HCT116 (cell line): ENCODE data around the gene COL5A2.

Experiments used
- POLR2AphosphoS5 ChIP-seq: IDR thresholded peaks from 2 replicates; pipeline ENCODE4 v1.6.1; 2011; ENCODE audit warnings: mild to moderate bottlenecking, low read depth, low read length, moderate library complexity
- TF ChIP-seq, protein P1 (sequence below): IDR thresholded peaks from 2 replicates; pipeline ENCODE4 v1.6.1; 2011; ENCODE audit warnings: mild to moderate bottlenecking, low read length, moderate library complexity; ENCODE audit not compliant: insufficient replicate concordance; ENCODE audit errors: extremely low read depth

DNA sequence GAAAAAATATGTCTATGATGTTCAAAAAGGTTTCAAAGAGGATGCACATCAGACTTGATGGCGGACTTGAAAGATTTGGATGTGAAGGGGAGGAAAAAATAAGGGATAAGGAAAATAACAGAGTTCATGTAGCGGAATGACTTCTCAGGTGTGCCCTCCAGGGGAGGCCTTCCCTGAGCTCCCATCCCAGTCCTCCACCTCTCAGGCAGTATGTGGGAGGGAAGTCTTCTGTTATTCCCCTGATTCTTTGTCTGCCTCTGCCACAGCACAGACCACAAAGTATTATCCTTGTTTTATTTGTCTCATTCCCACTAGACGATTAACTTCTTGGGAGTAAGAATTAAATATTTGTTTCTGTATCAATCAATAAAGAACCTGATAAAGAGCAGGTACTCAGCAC, 17.7 kb downstream of the COL5A2 start:
- TF ChIP-seq, protein P1, sequence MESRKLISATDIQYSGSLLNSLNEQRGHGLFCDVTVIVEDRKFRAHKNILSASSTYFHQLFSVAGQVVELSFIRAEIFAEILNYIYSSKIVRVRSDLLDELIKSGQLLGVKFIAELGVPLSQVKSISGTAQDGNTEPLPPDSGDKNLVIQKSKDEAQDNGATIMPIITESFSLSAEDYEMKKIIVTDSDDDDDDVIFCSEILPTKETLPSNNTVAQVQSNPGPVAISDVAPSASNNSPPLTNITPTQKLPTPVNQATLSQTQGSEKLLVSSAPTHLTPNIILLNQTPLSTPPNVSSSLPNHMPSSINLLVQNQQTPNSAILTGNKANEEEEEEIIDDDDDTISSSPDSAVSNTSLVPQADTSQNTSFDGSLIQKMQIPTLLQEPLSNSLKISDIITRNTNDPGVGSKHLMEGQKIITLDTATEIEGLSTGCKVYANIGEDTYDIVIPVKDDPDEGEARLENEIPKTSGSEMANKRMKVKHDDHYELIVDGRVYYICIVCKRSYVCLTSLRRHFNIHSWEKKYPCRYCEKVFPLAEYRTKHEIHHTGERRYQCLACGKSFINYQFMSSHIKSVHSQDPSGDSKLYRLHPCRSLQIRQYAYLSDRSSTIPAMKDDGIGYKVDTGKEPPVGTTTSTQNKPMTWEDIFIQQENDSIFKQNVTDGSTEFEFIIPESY: no peak
- no peak for TF ChIP-seq POLR2AphosphoS5
